HG03159 (cell line): ENCODE data around the gene SELPLG.
"Not testable (repeated sequence)": the region's sequence is repeated elsewhere in the genome, so short reads cannot be mapped to it uniquely, and the experiment has no call there.

ENCODE experiments used
- ATAC-seq: cut with Tn5 transposase; IDR thresholded peaks from one replicate; pipeline ENCODE4 v1.9.1; 2021; ENCODE audit warnings: mild to moderate bottlenecking, moderate library complexity; ENCODE audit not compliant: unreplicated experiment

SELPLG gene

GRCh38 chr12:108620236-108620879, 13.3 kb downstream of the SELPLG start:
- ATAC-seq, result no peak

GRCh38 chr12:108619369-108620160, 14.1 kb downstream of the SELPLG start:
- ATAC-seq, result no peak

GRCh38 chr12:108618953-108619274, 14.8 kb downstream of the SELPLG start:
- ATAC-seq, result not testable (repeated sequence)

GRCh38 chr12:108618079-108618952, 15.4 kb downstream of the SELPLG start:
- ATAC-seq, result peak; percentile 37

- ATAC-seq, result peak; percentile 74
Observed at GRCh38 chr12:108616941-108617858, 16.5 kb downstream of the SELPLG start.

GRCh38 chr12:108616359-108616758, 17.3 kb downstream of the SELPLG start:
- ATAC-seq, result no peak

- no peak for ATAC-seq
Observed at GRCh38 chr12:108615918-108616317, 17.8 kb downstream of the SELPLG start.

- ATAC-seq, result no peak
Observed at GRCh38 chr12:108614639-108615038, 19.1 kb downstream of the SELPLG start.

GRCh38 chr12:108614041-108614440, 19.7 kb downstream of the SELPLG start:
- ATAC-seq, result no peak

- ATAC-seq, result no peak
Observed at GRCh38 chr12:108613548-108613947, 20.1 kb downstream of the SELPLG start.

- ATAC-seq, result no peak
Observed at GRCh38 chr12:108612788-108613282, 20.9 kb downstream of the SELPLG start.

GRCh38 chr12:108611884-108612415, 21.7 kb downstream of the SELPLG start:
- no peak for ATAC-seq

- no peak for ATAC-seq
Observed at GRCh38 chr12:108610856-108611605, 22.7 kb downstream of the SELPLG start.

GRCh38 chr12:108610336-108610815, 23.3 kb downstream of the SELPLG start:
- no peak for ATAC-seq

GRCh38 chr12:108609537-108610335, 24.0 kb downstream of the SELPLG start:
- ATAC-seq, result no peak

GRCh38 chr12:108608616-108609015, 25.1 kb downstream of the SELPLG start:
- ATAC-seq, result no peak

GRCh38 chr12:108607981-108608600, 25.6 kb downstream of the SELPLG start:
- ATAC-seq, result no peak

GRCh38 chr12:108606492-108606891, 27.2 kb downstream of the SELPLG start:
- ATAC-seq, result no peak
